Retinal pigment epithelial cell (primary cell): ENCODE measurements around the gene SKA2.
"Not testable (repeated sequence)": the region's sequence is repeated elsewhere in the genome, so short reads cannot be mapped to it uniquely, and the experiment has no call there.

Experiments used
- DNase-seq: peaks from one replicate; pipeline ENCODE4 v3.0.0-alpha.2; 2010; ENCODE audit warnings: low read depth
- H3K4me3 ChIP-seq: 2 replicates; pipeline ENCODE4 v1.5.1; 2011; ENCODE audit warnings: mild to moderate bottlenecking, low read length, control low read depth, moderate library complexity
- CTCF ChIP-seq: conservative IDR thresholded peaks from 2 replicates; pipeline ENCODE4 v1.5.1; 2011; ENCODE audit warnings: low read depth, low read length, control low read depth, inconsistent platforms

SKA2 gene

DNA sequence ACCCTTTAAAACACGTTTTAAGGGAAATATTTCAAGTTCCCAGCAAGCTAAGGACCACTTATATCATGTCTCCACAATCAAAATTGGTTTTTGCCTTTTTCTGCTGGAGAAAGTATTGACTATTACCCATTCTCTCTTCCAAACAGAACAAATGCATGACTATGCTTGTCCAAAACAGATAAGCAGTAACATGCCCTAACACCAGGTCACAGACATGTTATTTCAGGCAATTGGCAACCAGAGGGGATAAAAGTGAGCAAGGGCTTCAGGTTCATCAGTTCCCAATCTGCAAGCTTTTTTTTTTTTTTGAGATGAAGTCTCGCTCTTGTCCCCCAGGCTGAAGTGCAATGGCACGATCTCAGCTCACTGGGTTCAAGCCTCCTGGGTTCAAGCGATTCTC lies 15.0 kb downstream of the SKA2 start:
- H3K4me3 ChIP-seq: no peak overlapping the region
- no peak for TF ChIP-seq CTCF
- no peak for DNase-seq

GRCh38 chr17:59138339-59138738 lies 16.6 kb downstream of the SKA2 start:
- not testable (repeated sequence) for DNase-seq, H3K4me3 ChIP-seq

DNA sequence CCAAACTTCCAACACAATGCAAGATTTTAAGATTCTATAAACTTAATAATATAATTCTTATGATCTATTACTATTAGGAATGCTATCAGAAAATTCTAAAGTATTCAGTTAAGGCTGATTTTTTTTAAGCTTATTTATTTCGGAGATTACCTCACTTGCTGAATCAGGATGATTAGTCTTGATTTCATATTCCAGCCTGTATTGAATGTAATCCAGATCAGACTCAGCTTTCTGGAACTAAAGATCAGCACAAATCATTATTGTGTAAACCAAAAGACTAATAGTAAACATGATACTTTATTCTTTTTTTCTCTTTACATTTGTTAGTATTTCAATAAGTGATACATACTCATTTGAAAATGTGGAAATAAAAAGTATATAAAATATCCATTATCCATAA lies 23.9 kb downstream of the SKA2 start:
- TF ChIP-seq CTCF: no peak
- no peak for DNase-seq

DNA sequence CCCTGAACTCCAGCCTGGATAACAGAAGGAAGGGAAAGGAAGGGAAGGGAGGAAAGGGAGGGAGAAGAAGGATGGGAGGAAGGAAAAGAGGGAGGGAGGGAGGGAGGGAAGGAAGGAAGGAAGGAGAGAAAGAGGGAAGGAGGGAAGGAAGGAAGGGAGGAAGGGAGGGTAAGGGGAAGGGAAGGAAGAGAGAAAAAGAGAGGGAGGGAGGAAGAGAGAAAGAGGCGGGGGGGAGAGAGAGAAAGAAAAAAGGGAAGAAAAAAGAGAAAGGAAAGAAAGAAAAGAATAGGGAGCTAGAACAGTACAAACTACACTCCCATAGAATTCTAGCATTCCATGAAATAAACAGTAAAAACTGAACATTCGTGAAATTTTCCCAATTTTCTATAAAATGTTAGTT lies 25.2 kb downstream of the SKA2 start:
- no peak for DNase-seq

More for the DNA sequence above, 23.9 kb downstream of the SKA2 start:
- H3K4me3 ChIP-seq: no peak overlapping the region

DNA sequence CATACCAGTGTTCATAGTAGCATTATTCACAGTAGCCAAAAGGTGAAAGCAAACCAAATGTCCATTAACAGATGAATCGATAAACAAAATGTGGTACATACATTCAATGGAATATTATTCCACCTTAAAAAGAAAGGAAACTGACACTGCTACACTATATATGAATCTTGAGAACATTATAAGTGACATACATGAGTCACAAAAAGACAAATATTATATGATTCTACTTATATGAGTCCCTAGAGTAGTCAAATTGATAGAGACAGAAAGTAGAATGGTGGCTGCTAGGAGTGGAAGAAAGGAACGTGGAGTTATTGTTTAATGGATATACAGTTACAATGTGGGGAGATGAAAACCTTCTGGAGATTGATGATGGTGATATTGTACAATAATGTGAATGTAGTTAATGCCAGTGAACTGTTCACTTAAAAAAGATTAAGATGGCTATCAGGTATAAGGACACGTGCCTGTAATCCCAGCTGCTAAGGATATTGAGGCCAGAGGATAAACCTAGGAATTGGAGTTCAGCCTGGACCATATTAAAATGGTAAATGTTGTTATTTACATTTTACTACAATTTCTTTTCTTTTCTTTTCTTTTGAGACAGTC lies 28.1 kb downstream of the SKA2 start:
- no peak overlapping the region for H3K4me3 ChIP-seq
- no peak for TF ChIP-seq CTCF
- DNase-seq: no peak

More for the DNA sequence above, 25.2 kb downstream of the SKA2 start:
- no peak for TF ChIP-seq CTCF
- no peak overlapping the region for H3K4me3 ChIP-seq

DNA sequence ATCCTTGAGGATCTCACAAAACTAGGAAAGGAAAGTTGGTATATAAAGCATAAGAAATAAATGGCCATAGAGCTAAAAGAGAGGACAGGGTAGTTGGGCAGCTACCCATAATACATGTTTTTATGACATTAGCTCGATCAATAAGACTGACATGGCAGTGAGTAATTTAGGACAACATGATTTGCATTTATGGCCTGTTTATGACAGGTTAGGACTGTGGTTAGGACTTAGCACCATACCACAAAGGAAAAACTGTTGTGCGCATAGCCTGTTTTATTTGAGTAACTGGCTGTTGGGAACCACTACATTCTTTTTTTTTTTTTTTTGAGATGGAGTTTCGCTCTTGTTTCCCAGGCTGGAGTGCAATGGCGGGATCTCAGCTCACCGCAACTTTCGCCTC lies 30.3 kb downstream of the SKA2 start:
- TF ChIP-seq CTCF: no peak
- DNase-seq: no peak
- H3K4me3 ChIP-seq: no peak overlapping the region

GRCh38 chr17:59121901-59122480 lies 33.0 kb downstream of the SKA2 start:
- H3K4me3 ChIP-seq: no peak overlapping the region
- no peak for TF ChIP-seq CTCF
- no peak for DNase-seq

DNA sequence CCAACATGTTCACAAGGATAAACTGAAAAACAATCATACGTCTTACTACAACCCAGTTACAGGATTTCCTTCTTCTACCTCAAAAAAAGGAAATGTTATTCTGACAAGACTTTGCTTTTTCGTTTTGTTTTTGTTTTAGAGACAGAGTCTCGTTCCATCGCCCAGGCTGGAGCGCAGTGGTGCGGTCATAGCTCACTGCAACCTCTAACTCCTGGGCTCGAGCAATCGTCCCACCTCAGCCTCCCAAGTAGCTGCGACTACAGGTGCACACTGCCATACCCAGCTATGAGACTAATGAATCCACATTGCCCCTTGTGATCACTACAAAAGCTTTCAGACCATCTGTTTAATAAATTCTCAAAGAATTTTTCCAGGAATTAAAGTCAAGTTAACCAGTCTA lies 39.5 kb downstream of the SKA2 start:
- TF ChIP-seq CTCF: no peak
- no peak overlapping the region for H3K4me3 ChIP-seq
- no peak for DNase-seq
